DND-41 (cell line): Measurements from ENCODE around the gene INPP5J.

Experiments used
- ATAC-seq: fragments of 200-7000 bp; cut with Tn5 transposase; 3 replicates; pipeline ENCODE4 v1.9.1; 2021; ENCODE audit warnings: low read depth; ENCODE audit not compliant: insufficient read depth
- DNase-seq: peaks from one replicate; pipeline ENCODE4 v3.0.0-alpha.2; 2020
- H2AFZ ChIP-seq: 2 replicates; pipeline ENCODE4 v1.6.0; 2012; ENCODE audit warnings: low read depth, low read length
- H3K27ac ChIP-seq: 2 replicates; pipeline ENCODE4 v1.5.1; 2012; ENCODE audit warnings: low read length, inconsistent platforms
- H3K27me3 ChIP-seq: fragments of 200-600 bp; sonication (generic); 2 replicates; pipeline ENCODE4 v1.6.0; 2012; ENCODE audit warnings: low read length, mild to moderate bottlenecking, inconsistent platforms; ENCODE audit not compliant: insufficient read depth, poor library complexity
- H3K36me3 ChIP-seq: 2 replicates; pipeline ENCODE4 v1.5.1; 2012; ENCODE audit warnings: low read length, inconsistent platforms; ENCODE audit not compliant: insufficient read depth
- H3K4me1 ChIP-seq: 2 replicates; pipeline ENCODE4 v1.5.1; 2012; ENCODE audit warnings: mild to moderate bottlenecking, low read length; ENCODE audit not compliant: insufficient read depth
- H3K4me2 ChIP-seq: 2 replicates; pipeline ENCODE4 v1.6.0; 2012; ENCODE audit warnings: mild to moderate bottlenecking, moderate library complexity, low read length, inconsistent platforms; ENCODE audit not compliant: insufficient read depth
- H3K4me3 ChIP-seq, 2 experiments: fragments of 200-600 bp in 1 of 2; shearing (Covaris generic) in 1 of 2; 2 replicates each; pipeline ENCODE4 v1.5.1; 2012 to 2016; ENCODE audit warnings: inconsistent platforms in 2 of 2, low read length in 2 of 2, mild to moderate bottlenecking in 2 of 2, low read depth in 1 of 2, moderate library complexity in 1 of 2
- H3K79me2 ChIP-seq: 2 replicates; pipeline ENCODE4 v1.6.0; 2012; ENCODE audit warnings: low read length, inconsistent platforms; ENCODE audit not compliant: insufficient read depth
- H3K9ac ChIP-seq: 2 replicates; pipeline ENCODE4 v1.6.0; 2012; ENCODE audit warnings: low read depth, mild to moderate bottlenecking, inconsistent platforms, low read length, moderate library complexity
- H3K9me3 ChIP-seq: 2 replicates; pipeline ENCODE4 v1.5.1; 2012; ENCODE audit warnings: low read length, moderate library complexity, mild to moderate bottlenecking, inconsistent platforms; ENCODE audit not compliant: insufficient read depth, severe bottlenecking
- H4K20me1 ChIP-seq: 2 replicates; pipeline ENCODE4 v1.6.0; 2012; ENCODE audit warnings: low read length; ENCODE audit not compliant: insufficient read depth
- EZH2 ChIP-seq: IDR thresholded peaks from 3 replicates; pipeline ENCODE4 v1.6.1; 2012; ENCODE audit warnings: borderline replicate concordance, low read depth, mild to moderate bottlenecking, moderate library complexity, low read length, inconsistent platforms; ENCODE audit not compliant: severe bottlenecking
- TF ChIP-seq, protein P1 (sequence below): IDR thresholded peaks from 2 replicates; pipeline ENCODE4 v1.5.1; 2012; ENCODE audit warnings: borderline replicate concordance, low read length, moderate library complexity, mild to moderate bottlenecking; ENCODE audit not compliant: poor library complexity, severe bottlenecking; ENCODE audit errors: extremely low read depth

The INPP5J gene

DNA sequence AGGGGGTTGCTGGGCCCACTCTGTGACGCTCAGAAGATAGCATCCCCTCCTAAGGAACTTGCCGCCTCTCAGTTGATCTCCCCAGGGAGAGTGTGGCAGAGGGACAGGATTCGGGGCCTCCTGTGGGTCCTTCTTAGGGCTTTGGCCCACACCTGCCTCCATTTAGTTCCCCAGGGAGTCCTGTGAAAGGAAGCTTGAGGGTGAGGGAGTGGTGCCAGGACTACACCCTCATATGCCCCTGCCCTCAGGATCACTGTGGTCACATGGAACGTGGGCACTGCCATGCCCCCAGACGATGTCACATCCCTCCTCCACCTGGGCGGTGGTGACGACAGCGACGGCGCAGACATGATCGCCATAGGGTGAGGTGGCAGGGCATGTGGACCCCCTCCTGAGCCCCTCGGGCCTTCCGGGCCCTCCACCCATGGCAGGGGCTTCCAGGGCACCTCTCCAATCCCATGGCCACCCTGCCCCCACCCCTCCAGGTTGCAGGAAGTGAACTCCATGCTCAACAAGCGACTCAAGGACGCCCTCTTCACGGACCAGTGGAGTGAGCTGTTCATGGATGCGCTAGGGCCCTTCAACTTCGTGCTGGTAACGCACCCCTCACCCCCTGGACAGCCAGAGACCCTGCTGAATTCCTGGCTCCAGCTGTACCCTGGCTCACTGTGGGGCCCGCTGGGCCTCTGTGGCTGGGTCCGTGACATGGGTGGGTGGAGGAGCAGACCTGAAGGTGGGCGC is 3.5 kb downstream of the INPP5J start:
- H3K9ac ChIP-seq: no peak overlapping the region
- H3K4me3 ChIP-seq: no peak overlapping the region
- DNase-seq: peak; percentile 13
- TF ChIP-seq EZH2: no peak
- TF ChIP-seq, protein P1, sequence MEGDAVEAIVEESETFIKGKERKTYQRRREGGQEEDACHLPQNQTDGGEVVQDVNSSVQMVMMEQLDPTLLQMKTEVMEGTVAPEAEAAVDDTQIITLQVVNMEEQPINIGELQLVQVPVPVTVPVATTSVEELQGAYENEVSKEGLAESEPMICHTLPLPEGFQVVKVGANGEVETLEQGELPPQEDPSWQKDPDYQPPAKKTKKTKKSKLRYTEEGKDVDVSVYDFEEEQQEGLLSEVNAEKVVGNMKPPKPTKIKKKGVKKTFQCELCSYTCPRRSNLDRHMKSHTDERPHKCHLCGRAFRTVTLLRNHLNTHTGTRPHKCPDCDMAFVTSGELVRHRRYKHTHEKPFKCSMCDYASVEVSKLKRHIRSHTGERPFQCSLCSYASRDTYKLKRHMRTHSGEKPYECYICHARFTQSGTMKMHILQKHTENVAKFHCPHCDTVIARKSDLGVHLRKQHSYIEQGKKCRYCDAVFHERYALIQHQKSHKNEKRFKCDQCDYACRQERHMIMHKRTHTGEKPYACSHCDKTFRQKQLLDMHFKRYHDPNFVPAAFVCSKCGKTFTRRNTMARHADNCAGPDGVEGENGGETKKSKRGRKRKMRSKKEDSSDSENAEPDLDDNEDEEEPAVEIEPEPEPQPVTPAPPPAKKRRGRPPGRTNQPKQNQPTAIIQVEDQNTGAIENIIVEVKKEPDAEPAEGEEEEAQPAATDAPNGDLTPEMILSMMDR: no peak
- no peak overlapping the region for H3K4me2 ChIP-seq
- H3K79me2 ChIP-seq: no peaks in the 10 kb centered on the region
- no peaks in the 10 kb centered on the region for H4K20me1 ChIP-seq
- H3K27ac ChIP-seq: no peak overlapping the region
- H3K9me3 ChIP-seq: no peaks in the 10 kb centered on the region
- no peaks in the 10 kb centered on the region for H3K4me1 ChIP-seq
- no peaks in the 10 kb centered on the region for H3K27me3 ChIP-seq
- no peak overlapping the region for H2AFZ ChIP-seq
- H3K36me3 ChIP-seq: no peaks in the 10 kb centered on the region
- ATAC-seq: peak; percentile 47

DNA sequence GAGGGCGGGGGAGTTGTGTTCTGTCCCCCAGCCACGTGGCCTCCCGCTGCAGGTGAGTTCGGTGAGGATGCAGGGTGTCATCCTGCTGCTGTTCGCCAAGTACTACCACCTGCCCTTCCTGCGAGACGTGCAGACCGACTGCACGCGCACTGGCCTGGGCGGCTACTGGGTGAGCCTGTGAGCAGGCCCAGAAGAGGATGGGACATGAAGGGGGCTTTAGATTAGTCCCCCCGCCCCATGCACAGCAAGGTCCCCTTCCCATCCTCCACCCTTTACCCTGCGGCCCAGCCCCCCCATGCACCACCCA is 4.1 kb downstream of the INPP5J start:
- Histone ChIP-seq H3K4me3 (no peak overlapping the region), H3K36me3 (no peaks in the 10 kb centered on the region), H3K79me2 (no peaks in the 10 kb centered on the region), H2AFZ (no peak overlapping the region), H3K4me1 (no peaks in the 10 kb centered on the region), H4K20me1 (no peaks in the 10 kb centered on the region), H3K9ac (no peak overlapping the region), H3K9me3 (no peaks in the 10 kb centered on the region), H3K4me2 (no peak overlapping the region), H3K27ac (no peak overlapping the region), H3K27me3 (no peaks in the 10 kb centered on the region)
- no peak for DNase-seq
- no peak for TF ChIP-seq EZH2
- TF ChIP-seq, protein P1: no peak
- ATAC-seq: no peak

DNA sequence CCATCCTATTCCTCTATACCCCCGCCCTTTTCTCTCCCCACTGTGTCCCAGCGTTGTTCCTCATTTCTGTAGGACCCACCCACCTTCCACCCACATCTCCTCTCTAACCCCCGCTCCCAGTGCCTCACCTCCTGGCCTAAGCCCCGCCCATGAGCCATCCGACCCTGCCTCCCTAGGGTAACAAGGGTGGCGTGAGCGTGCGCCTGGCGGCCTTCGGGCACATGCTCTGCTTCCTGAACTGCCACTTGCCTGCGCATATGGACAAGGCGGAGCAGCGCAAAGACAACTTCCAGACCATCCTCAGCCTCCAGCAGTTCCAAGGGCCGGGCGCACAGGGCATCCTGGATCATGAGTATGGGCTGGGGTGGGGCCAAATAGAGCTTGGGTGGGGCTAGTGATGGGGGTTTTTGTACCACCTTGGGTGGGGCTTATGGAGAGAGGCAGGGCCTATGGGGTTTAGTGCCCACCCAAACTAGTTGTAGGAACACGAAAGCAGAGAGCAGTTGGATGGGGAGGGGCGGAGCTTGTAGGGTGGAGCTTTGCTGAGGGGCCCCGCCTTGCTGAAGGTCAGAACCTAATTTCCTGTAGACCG is 4.5 kb downstream of the INPP5J start:
- no peaks in the 10 kb centered on the region for H3K79me2 ChIP-seq
- no peaks in the 10 kb centered on the region for H3K36me3 ChIP-seq
- H2AFZ ChIP-seq: no peak overlapping the region
- no peak overlapping the region for H3K4me2 ChIP-seq
- no peak overlapping the region for H3K9ac ChIP-seq
- H3K27me3 ChIP-seq: no peaks in the 10 kb centered on the region
- no peaks in the 10 kb centered on the region for H3K4me1 ChIP-seq
- TF ChIP-seq, protein P1: no peak
- TF ChIP-seq EZH2: no peak
- no peaks in the 10 kb centered on the region for H4K20me1 ChIP-seq
- H3K27ac ChIP-seq: no peak overlapping the region
- no peak overlapping the region for H3K4me3 ChIP-seq
- H3K9me3 ChIP-seq: no peaks in the 10 kb centered on the region
- DNase-seq (no peak), ATAC-seq (no peak)
